Gastrocnemius medialis (tissue), 4 donors: ENCODE data around the gene OR2T8.

ENCODE experiments used
- POLR2A ChIP-seq, 2 donors: fragments of 450-650 bp; IDR thresholded peaks; one replicate each; pipeline ENCODE4 v1.6.1; 2017; ENCODE audit warnings: antibody characterized with exemption in 2 of 2, mild to moderate bottlenecking in 2 of 2, moderate library complexity in 2 of 2
- TF ChIP-seq, protein P1 (sequence below), 5 experiments: fragments of 450-650 bp in 3 of 5; fragments of 200-600 bp in 2 of 5; sonication (generic) in 2 of 5; IDR thresholded peaks in 4 of 5; conservative IDR thresholded peaks in 1 of 5; 1 replicate in 4 of 5; 2 replicates in 1 of 5; pipeline ENCODE4 v1.5.1; 2016 to 2019; ENCODE audit warnings: antibody characterized with exemption in 5 of 5, mild to moderate bottlenecking in 3 of 5, moderate library complexity in 3 of 5

DNA sequence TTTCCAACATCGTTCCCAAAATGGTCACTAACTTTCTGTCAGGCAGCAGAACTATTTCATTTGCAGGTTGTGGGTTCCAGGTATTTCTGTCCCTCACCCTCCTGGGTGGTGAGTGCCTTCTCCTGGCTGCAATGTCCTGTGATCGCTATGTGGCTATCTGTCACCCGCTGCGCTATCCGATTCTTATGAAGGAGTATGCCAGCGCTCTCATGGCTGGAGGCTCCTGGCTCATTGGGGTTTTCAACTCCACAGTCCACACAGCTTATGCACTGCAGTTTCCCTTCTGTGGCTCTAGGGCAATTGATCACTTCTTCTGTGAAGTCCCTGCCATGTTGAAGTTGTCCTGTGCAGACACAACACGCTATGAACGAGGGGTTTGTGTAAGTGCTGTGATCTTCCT is 13.9 kb downstream of the OR2T8 start:
- TF ChIP-seq, protein P1, sequence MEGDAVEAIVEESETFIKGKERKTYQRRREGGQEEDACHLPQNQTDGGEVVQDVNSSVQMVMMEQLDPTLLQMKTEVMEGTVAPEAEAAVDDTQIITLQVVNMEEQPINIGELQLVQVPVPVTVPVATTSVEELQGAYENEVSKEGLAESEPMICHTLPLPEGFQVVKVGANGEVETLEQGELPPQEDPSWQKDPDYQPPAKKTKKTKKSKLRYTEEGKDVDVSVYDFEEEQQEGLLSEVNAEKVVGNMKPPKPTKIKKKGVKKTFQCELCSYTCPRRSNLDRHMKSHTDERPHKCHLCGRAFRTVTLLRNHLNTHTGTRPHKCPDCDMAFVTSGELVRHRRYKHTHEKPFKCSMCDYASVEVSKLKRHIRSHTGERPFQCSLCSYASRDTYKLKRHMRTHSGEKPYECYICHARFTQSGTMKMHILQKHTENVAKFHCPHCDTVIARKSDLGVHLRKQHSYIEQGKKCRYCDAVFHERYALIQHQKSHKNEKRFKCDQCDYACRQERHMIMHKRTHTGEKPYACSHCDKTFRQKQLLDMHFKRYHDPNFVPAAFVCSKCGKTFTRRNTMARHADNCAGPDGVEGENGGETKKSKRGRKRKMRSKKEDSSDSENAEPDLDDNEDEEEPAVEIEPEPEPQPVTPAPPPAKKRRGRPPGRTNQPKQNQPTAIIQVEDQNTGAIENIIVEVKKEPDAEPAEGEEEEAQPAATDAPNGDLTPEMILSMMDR (IDR thresholded peaks at IDR 0.05 in 4 of 5, conservative IDR thresholded peaks at IDR 0.05 in 1 of 5), result no peak
- no peak for TF ChIP-seq POLR2A (IDR thresholded peaks at IDR 0.05)
